ENCODE measurements around the gene CRCP. TPM values are rescaled to one million over a fixed set of nuclear protein-coding genes. Genes with fewer than 3 reads are reported as not detected.
"Not testable (repeated sequence)": the region's sequence is repeated elsewhere in the genome, so short reads cannot be mapped to it uniquely, and the experiment has no call there.

Gene CRCP
- total RNA-seq, 1 experiment from 2014 or later, result 48.2 TPM

DNA sequence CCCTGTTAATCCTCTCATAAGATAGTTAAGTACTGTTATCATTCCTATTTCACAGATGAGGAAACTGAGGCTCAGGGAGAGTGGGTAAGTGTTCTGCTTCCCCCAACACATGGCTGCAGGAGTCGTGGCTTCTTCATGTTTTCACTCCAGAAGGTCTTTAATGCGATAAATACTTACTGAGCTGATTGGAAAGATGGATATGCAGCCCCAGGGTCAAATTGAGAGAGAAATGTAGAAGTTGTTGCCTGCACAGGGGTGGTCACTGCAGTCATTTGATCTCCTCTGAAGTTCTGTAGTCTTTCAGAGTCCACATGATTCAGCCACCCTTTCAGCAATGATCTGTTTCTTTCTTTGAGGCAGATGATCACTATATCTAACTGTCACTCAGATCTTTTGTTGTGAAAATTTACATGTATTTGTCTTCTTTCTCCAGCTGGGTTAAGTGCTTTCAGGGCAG lies 29.3 kb downstream of the CRCP start:
- no peaks in the 10 kb centered on the region for H3K9me3 ChIP-seq
- H3K27me3 ChIP-seq (replicated peaks; ENCODE audit: control insufficient read depth, insufficient read depth, low read length), result no peaks in the 10 kb centered on the region
- Mint-ChIP-seq H3K4me1 (ENCODE audit: low read depth, unreplicated experiment) (peaks cover 28% of the 10 kb centered on the region), H3K9me3 (ENCODE audit: unreplicated experiment) (no peaks in the 10 kb centered on the region), H3K36me3 (ENCODE audit: insufficient read depth, unreplicated experiment) (peaks cover 87% of the 10 kb centered on the region), H3K27ac (ENCODE audit: unreplicated experiment) (peak overlapping the region; percentile 39), H3K4me3 (ENCODE audit: unreplicated experiment) (no peak overlapping the region), H3K27me3 (ENCODE audit: insufficient read depth, unreplicated experiment) (no peaks in the 10 kb centered on the region)
- no peak overlapping the region for H3K4me3 ChIP-seq (ENCODE audit: low read depth, low read length)
- intact Hi-C loops (cut with micrococcal nuclease; ENCODE audit: unreplicated experiment), result loop anchor here (10.0 kb wide), 2 partner anchors 109 to 171 kb away; no protein-coding TSS in a partner anchor
- no peak for DNase-seq
- peaks cover 4% of the 10 kb centered on the region for H3K36me3 ChIP-seq (ENCODE audit: control insufficient read depth, insufficient read depth, low read length)
- CTCF ChIA-PET, result interaction anchor here (0.6 kb wide), 1 partner anchor 271 kb away, joined by 5 read pairs; no protein-coding TSS in a partner anchor
- POLR2A ChIA-PET, result no interaction called here
- TF ChIP-seq, protein P1, sequence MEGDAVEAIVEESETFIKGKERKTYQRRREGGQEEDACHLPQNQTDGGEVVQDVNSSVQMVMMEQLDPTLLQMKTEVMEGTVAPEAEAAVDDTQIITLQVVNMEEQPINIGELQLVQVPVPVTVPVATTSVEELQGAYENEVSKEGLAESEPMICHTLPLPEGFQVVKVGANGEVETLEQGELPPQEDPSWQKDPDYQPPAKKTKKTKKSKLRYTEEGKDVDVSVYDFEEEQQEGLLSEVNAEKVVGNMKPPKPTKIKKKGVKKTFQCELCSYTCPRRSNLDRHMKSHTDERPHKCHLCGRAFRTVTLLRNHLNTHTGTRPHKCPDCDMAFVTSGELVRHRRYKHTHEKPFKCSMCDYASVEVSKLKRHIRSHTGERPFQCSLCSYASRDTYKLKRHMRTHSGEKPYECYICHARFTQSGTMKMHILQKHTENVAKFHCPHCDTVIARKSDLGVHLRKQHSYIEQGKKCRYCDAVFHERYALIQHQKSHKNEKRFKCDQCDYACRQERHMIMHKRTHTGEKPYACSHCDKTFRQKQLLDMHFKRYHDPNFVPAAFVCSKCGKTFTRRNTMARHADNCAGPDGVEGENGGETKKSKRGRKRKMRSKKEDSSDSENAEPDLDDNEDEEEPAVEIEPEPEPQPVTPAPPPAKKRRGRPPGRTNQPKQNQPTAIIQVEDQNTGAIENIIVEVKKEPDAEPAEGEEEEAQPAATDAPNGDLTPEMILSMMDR (IDR thresholded peaks at IDR 0.05; ENCODE audit: insufficient read depth in 1 of 2, low read depth in 1 of 2, low read length in 1 of 2, severe bottlenecking in 1 of 2, unreplicated experiment in 1 of 2), result no peak
- no TSS peak for BruUV-seq (replicated peaks)
- H3K4me1 ChIP-seq, result peaks cover 16% of the 10 kb centered on the region

DNA sequence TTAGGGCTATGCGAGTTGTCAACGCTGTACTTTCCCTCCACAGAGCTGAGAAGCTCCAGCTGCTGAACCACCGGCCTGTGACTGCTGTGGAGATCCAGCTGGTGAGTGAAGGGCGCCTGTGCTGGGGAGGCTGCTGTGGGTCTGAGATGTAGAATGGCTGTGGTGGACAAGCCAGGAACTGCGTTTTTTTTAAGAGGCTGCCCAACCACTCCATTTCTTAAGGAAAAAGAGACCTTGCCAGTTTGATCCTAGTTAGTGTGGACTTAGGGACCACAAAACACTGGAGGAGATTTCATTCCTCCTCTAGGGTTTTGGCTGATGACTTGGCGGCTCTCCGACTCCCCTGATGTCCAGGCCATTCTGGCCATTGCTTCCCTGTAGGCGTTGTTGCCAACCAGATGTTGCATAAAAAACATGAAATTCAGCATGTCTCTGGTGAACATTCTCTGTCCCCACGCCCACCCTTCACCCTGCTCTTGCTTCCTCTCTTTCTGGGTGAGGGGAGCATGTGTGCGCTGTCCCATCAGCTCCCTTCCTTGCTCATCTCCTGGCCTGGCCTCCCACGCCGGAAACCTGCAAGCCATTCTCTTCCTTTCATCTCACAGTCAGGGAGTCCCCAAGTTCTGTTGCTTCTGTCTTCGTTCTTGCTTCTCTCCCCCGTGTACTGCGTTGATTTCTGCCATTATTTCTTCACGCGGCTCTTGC lies 30.9 kb downstream of the CRCP start:
- peaks cover 24% of the 10 kb centered on the region for H3K4me1 Mint-ChIP-seq (ENCODE audit: low read depth, unreplicated experiment)
- no peak overlapping the region for H3K27ac Mint-ChIP-seq (ENCODE audit: unreplicated experiment)
- peaks cover 78% of the 10 kb centered on the region for H3K36me3 Mint-ChIP-seq (ENCODE audit: insufficient read depth, unreplicated experiment)
- Histone ChIP-seq H3K36me3 (ENCODE audit: control insufficient read depth, insufficient read depth, low read length) (peaks cover 4% of the 10 kb centered on the region), H3K4me1 (peaks cover 9% of the 10 kb centered on the region), H3K27me3 (replicated peaks; ENCODE audit: control insufficient read depth, insufficient read depth, low read length) (no peaks in the 10 kb centered on the region), H3K4me3 (ENCODE audit: low read depth, low read length) (no peak overlapping the region), H3K9me3 (no peaks in the 10 kb centered on the region)
- H3K4me3 Mint-ChIP-seq (ENCODE audit: unreplicated experiment), result no peak overlapping the region
- DNase-seq, result no peak
- H3K27me3 Mint-ChIP-seq (ENCODE audit: insufficient read depth, unreplicated experiment), result no peaks in the 10 kb centered on the region
- no TSS peak for BruUV-seq (replicated peaks)
- TF ChIP-seq, protein P1 (IDR thresholded peaks at IDR 0.05; ENCODE audit: insufficient read depth in 1 of 2, low read depth in 1 of 2, low read length in 1 of 2, severe bottlenecking in 1 of 2, unreplicated experiment in 1 of 2), result no peak
- intact Hi-C loops (cut with micrococcal nuclease; ENCODE audit: unreplicated experiment), result loop anchor here (10.0 kb wide), 2 partner anchors 111 to 169 kb away; no protein-coding TSS in a partner anchor
- POLR2A ChIA-PET, result no interaction called here
- no peaks in the 10 kb centered on the region for H3K9me3 Mint-ChIP-seq (ENCODE audit: unreplicated experiment)
- CTCF ChIA-PET, result no interaction called here

DNA sequence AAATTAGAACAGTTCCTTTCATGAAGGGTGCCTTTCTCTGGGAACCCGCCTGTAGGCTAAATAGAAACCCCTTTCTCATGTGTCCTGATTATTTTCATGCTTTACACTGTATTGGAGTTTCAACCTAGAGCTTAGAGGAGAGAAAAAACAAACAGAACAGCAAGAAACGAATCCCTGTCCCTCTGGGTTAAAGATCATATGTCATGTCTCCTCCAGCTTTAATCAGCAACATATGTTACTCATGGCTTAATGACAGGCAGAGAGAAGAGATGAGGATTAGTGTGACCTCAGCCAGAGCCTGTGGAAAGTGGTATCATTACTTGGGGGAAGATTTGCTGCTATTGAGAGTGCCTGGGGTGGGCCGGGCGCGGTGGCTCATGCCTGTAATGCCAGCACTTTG lies 32.1 kb downstream of the CRCP start:
- intact Hi-C loops (cut with micrococcal nuclease; ENCODE audit: unreplicated experiment), result loop anchor here (10.0 kb wide), 2 partner anchors 112 to 168 kb away; no protein-coding TSS in a partner anchor
- H3K36me3 ChIP-seq (ENCODE audit: control insufficient read depth, insufficient read depth, low read length), result peaks cover 4% of the 10 kb centered on the region
- H3K9me3 ChIP-seq, result no peaks in the 10 kb centered on the region
- Mint-ChIP-seq H3K4me1 (ENCODE audit: low read depth, unreplicated experiment) (peaks cover 16% of the 10 kb centered on the region), H3K36me3 (ENCODE audit: insufficient read depth, unreplicated experiment) (peaks cover 71% of the 10 kb centered on the region), H3K9me3 (ENCODE audit: unreplicated experiment) (no peaks in the 10 kb centered on the region), H3K27ac (ENCODE audit: unreplicated experiment) (no peak overlapping the region), H3K4me3 (ENCODE audit: unreplicated experiment) (no peak overlapping the region), H3K27me3 (ENCODE audit: insufficient read depth, unreplicated experiment) (no peaks in the 10 kb centered on the region)
- DNase-seq, result no peak
- H3K27me3 ChIP-seq (replicated peaks; ENCODE audit: control insufficient read depth, insufficient read depth, low read length), result no peaks in the 10 kb centered on the region
- TF ChIP-seq, protein P1 (IDR thresholded peaks at IDR 0.05; ENCODE audit: insufficient read depth in 1 of 2, low read depth in 1 of 2, low read length in 1 of 2, severe bottlenecking in 1 of 2, unreplicated experiment in 1 of 2), result no peak
- BruUV-seq (replicated peaks), result no TSS peak
- ChIA-PET CTCF (no interaction called here), POLR2A (no interaction called here)
- no peak overlapping the region for H3K4me3 ChIP-seq (ENCODE audit: low read depth, low read length)
- peaks cover 9% of the 10 kb centered on the region for H3K4me1 ChIP-seq

DNA sequence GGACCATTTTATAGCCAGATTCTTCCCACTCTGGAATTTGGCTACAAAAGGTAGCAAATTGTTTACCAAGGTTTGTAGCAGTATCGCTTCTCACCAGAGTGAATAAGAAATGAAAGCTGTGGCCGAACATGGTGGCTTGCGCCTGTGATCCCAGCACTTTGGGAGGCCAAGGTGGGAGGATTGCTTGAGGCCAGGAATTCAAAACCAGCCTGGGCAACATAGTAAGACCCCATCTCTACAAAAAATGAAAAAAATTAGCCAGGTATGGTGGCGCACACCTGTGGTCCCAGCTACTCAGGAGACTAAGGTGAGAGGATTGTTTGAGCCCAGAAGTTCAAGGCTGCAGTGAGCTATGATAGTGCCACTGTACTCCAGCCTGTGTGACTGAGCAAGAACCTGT lies 33.0 kb downstream of the CRCP start:
- POLR2A ChIA-PET; H3K4me3 Mint-ChIP-seq (ENCODE audit: unreplicated experiment); BruUV-seq (replicated peaks); H3K4me1 Mint-ChIP-seq (ENCODE audit: low read depth, unreplicated experiment); H3K9me3 ChIP-seq; DNase-seq; H3K9me3 Mint-ChIP-seq (ENCODE audit: unreplicated experiment); H3K27me3 ChIP-seq (replicated peaks; ENCODE audit: control insufficient read depth, insufficient read depth, low read length); H3K36me3 ChIP-seq (ENCODE audit: control insufficient read depth, insufficient read depth, low read length); H3K27ac Mint-ChIP-seq (ENCODE audit: unreplicated experiment); H3K4me3 ChIP-seq (ENCODE audit: low read depth, low read length); CTCF ChIA-PET; H3K27me3 Mint-ChIP-seq (ENCODE audit: insufficient read depth, unreplicated experiment): not testable (repeated sequence)
- H3K36me3 Mint-ChIP-seq (ENCODE audit: insufficient read depth, unreplicated experiment), result peaks cover 70% of the 10 kb centered on the region
- H3K4me1 ChIP-seq, result peaks cover 10% of the 10 kb centered on the region
- intact Hi-C loops (cut with micrococcal nuclease; ENCODE audit: unreplicated experiment), result loop anchor here (10.0 kb wide), 2 partner anchors 113 to 167 kb away; no protein-coding TSS in a partner anchor
